Mesenchymal stem cell (in vitro differentiated cells and primary cell): ENCODE data around the gene MFN2.
"Not testable (repeated sequence)": the region's sequence is repeated elsewhere in the genome, so short reads cannot be mapped to it uniquely, and the experiment has no call there.

Experiments used
- DNase-seq: peaks from one replicate; pipeline ENCODE4 v3.0.0-alpha.2; 2013
- H2AFZ ChIP-seq: one replicate; pipeline ENCODE4 v1.6.1; 2013; ENCODE audit warnings: low read depth, mild to moderate bottlenecking, control low read depth, inconsistent platforms, low read length, moderate library complexity
- H2AK5ac ChIP-seq: 2 replicates; pipeline ENCODE4 v1.6.1; 2013; ENCODE audit warnings: low read length, moderate library complexity, mild to moderate bottlenecking, inconsistent platforms; ENCODE audit not compliant: severe bottlenecking
- H2BK120ac ChIP-seq: one replicate; pipeline ENCODE4 v1.6.1; 2013; ENCODE audit warnings: low read depth, mild to moderate bottlenecking, inconsistent platforms, low read length, moderate library complexity
- H2BK12ac ChIP-seq, 2 experiments: one replicate each; pipeline ENCODE4 v1.6.1; 2013; ENCODE audit warnings: inconsistent platforms in 2 of 2, low read length in 2 of 2, mild to moderate bottlenecking in 2 of 2, moderate library complexity in 2 of 2, control low read depth in 1 of 2
- H2BK15ac ChIP-seq: one replicate; pipeline ENCODE4 v1.6.1; 2013; ENCODE audit warnings: mild to moderate bottlenecking, low read depth, inconsistent platforms; ENCODE audit not compliant: poor library complexity, severe bottlenecking
- H2BK5ac ChIP-seq: 2 replicates; pipeline ENCODE4 v1.6.1; 2013; ENCODE audit warnings: low read depth, mild to moderate bottlenecking, low read length, control low read depth, inconsistent platforms; ENCODE audit not compliant: poor library complexity, severe bottlenecking
- H3K14ac ChIP-seq, 2 experiments: one replicate each; pipeline ENCODE4 v1.6.1; 2013; ENCODE audit warnings: inconsistent platforms in 2 of 2, low read length in 2 of 2, control low read depth in 1 of 2, mild to moderate bottlenecking in 1 of 2, moderate library complexity in 1 of 2
- H3K18ac ChIP-seq, 2 experiments: one replicate each; pipeline ENCODE4 v1.6.1; 2013; ENCODE audit warnings: inconsistent platforms in 2 of 2, low read length in 2 of 2, control low read depth in 1 of 2, low read depth in 1 of 2, mild to moderate bottlenecking in 1 of 2
- H3K23ac ChIP-seq, 2 experiments: one replicate each; pipeline ENCODE4 v1.6.1; 2013; ENCODE audit warnings: inconsistent platforms in 2 of 2, low read length in 2 of 2, mild to moderate bottlenecking in 2 of 2, moderate library complexity in 2 of 2, control low read depth in 1 of 2
- H3K27ac ChIP-seq: 2 replicates; pipeline ENCODE4 v1.5.1; 2013; ENCODE audit warnings: mild to moderate bottlenecking, moderate library complexity, low read length, control low read depth, inconsistent platforms; ENCODE audit not compliant: poor library complexity, severe bottlenecking
- H3K27me3 ChIP-seq, 2 experiments: 2 replicates each; pipeline versions ENCODE4 v1.6.1 to v1.7.0; 2013; ENCODE audit warnings: low read length in 2 of 2, mild to moderate bottlenecking in 2 of 2, moderate library complexity in 2 of 2, control low read depth in 1 of 2, inconsistent platforms in 1 of 2; ENCODE audit not compliant: control insufficient read depth in 1 of 2, insufficient read depth in 1 of 2
- H3K36me3 ChIP-seq, 2 experiments: 2 replicates each; pipeline versions ENCODE4 v1.6.1 to v1.7.0; 2013; ENCODE audit warnings: low read length in 2 of 2, control low read depth in 1 of 2, inconsistent platforms in 1 of 2, low read depth in 1 of 2, mild to moderate bottlenecking in 1 of 2; ENCODE audit not compliant: insufficient read depth in 2 of 2, control insufficient read depth in 1 of 2
- H3K4ac ChIP-seq, 2 experiments: one replicate each; pipeline ENCODE4 v1.6.1; 2013; ENCODE audit warnings: inconsistent platforms in 2 of 2, low read length in 2 of 2, mild to moderate bottlenecking in 2 of 2, moderate library complexity in 2 of 2, control low read depth in 1 of 2, low read depth in 1 of 2
- H3K4me1 ChIP-seq: 2 replicates; pipeline ENCODE4 v1.6.1; 2013; ENCODE audit warnings: low read depth, low read length, control low read depth; ENCODE audit not compliant: control insufficient read depth, insufficient read depth
- H3K4me2 ChIP-seq: 2 replicates; pipeline ENCODE4 v1.6.1; 2013; ENCODE audit warnings: low read length, mild to moderate bottlenecking, inconsistent platforms; ENCODE audit not compliant: poor library complexity, severe bottlenecking
- H3K4me3 ChIP-seq, 2 experiments: 2 replicates each; pipeline versions ENCODE4 v1.5.1 to v1.7.0; 2013; ENCODE audit warnings: low read length in 2 of 2, mild to moderate bottlenecking in 2 of 2, control low read depth in 1 of 2, low read depth in 1 of 2; ENCODE audit not compliant: insufficient read depth in 1 of 2
- H3K79me1 ChIP-seq: replicated peaks from 2 replicates; pipeline ENCODE4 v1.6.1; 2013; ENCODE audit warnings: mild to moderate bottlenecking, control low read depth, low read length, inconsistent platforms; ENCODE audit not compliant: poor library complexity, severe bottlenecking
- H3K9ac ChIP-seq: 2 replicates; pipeline ENCODE4 v1.7.0; 2013; ENCODE audit warnings: mild to moderate bottlenecking, low read length, moderate library complexity
- H3K9me3 ChIP-seq: 2 replicates; pipeline ENCODE4 v1.7.0; 2013; ENCODE audit warnings: mild to moderate bottlenecking, low read length; ENCODE audit not compliant: control insufficient read depth
- H4K8ac ChIP-seq: one replicate; pipeline ENCODE4 v1.6.1; 2013; ENCODE audit warnings: inconsistent platforms, mild to moderate bottlenecking, low read length, moderate library complexity
- H4K91ac ChIP-seq: one replicate; pipeline ENCODE4 v1.6.1; 2013; ENCODE audit warnings: mild to moderate bottlenecking, low read length, inconsistent platforms
- WGBS: methylation state at CpG from one replicate; pipeline ENCODE4 v1.1.7; 2013; ENCODE audit warnings: mixed read lengths; 5-methylcytosine and 5-hydroxymethylcytosine counted together

The MFN2 gene

DNA sequence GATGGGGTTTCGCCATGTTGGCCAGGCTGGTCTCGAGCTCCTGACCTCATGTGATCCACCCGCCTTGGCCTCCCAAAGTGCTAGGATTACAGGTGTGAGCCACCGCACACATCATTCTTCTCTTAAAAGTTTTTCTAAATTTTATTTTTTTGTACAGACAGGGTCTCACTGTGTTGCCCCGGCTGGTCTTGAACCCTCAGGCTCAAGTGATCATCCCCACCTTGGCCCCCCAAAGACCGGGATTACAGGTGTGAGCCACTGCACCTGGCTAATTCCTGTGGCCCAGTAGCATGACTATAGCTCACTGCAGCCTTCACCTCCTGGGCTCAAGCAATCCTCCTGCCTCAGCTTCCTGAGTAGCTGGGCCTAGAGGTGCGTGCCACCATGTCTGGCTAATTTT, 40.5 kb upstream of the MFN2 start:
- 99% methylated on average over 7 of the region's 7 CpGs for WGBS

DNA sequence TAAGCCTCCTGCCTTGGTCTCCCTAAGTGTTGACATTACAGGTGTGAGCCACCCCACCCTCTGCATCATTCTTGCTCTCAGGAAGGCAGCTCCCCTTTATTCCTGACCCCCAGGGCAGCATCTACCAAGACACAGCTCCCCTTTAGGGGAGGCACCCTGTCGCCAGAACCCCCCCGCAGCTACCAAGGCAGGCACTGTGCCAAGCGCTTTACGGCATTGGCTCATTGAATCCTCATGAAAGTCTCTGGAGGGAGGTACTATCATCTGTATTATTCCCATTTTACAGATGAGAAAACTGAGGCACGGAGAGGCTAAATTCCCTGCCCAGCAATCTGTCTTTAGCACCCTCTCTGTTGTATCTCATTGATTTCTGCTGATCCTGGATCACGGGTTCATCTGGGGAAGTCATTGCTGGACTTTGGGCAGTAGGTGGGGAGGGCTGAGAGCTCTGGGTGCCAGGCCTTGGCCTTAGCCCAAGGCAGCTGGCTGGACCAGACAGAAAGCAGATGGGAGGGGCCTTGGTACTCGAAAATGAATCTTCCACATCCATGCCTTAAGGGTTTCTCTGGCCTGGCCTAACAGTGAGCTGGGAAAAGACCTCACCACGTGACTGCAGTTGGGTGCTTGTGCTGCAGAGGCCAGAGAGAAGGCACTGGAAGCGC, 39.9 kb upstream of the MFN2 start:
- peaks cover 25% of the 10 kb centered on the region for H3K4me1 ChIP-seq
- H3K23ac ChIP-seq = peak overlapping the region in 1 of 2 experiments; percentile 80
- WGBS = 84% methylated on average over 9 of the region's 9 CpGs

More for the DNA sequence above, 40.5 kb upstream of the MFN2 start:
- not testable (repeated sequence) for H3K4ac ChIP-seq, H3K9ac ChIP-seq, H2BK5ac ChIP-seq, DNase-seq, H2AFZ ChIP-seq, H3K27me3 ChIP-seq, H2BK120ac ChIP-seq, H3K18ac ChIP-seq, H2AK5ac ChIP-seq, H2BK12ac ChIP-seq, H3K4me2 ChIP-seq, H3K4me3 ChIP-seq, H4K91ac ChIP-seq, H3K14ac ChIP-seq, H3K27ac ChIP-seq, H3K9me3 ChIP-seq, H2BK15ac ChIP-seq, H4K8ac ChIP-seq, H3K23ac ChIP-seq
- peaks cover 28% of the 10 kb centered on the region for H3K4me1 ChIP-seq
- peaks cover 11 to 55% of the 10 kb centered on the region in 2 experiments for H3K36me3 ChIP-seq
- peaks cover 51% of the 10 kb centered on the region for H3K79me1 ChIP-seq

DNA sequence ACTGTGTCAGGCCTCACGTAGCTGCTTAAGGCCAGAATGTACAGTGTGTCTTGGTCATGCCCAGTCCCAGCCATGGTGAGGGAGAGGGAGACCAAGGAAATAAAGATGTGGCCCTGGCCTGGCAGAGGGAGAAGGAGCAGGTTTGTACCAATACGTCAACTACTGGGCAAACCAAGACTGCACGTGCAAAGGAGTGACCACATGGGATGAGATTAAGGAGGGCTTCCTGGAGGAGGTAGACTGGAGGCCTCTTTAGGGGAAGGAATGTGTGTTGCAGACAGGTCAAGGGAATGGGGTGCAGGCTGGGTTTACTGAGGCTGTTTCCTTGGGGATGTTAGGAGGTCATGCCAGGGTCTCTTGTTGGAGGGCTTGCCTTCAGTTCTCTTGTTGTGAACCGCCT, 38.0 kb upstream of the MFN2 start:
- Histone ChIP-seq H3K4me1 (peaks cover 20% of the 10 kb centered on the region), H3K27me3 (no peaks in the 10 kb centered on the region), H3K79me1 (peaks cover 37% of the 10 kb centered on the region), H2BK12ac (no peak overlapping the region), H3K4me3 (no peak overlapping the region), H2BK120ac (no peak overlapping the region), H4K91ac (no peak overlapping the region), H3K4me2 (no peak overlapping the region), H2BK5ac (no peak overlapping the region), H3K36me3 (peaks cover 13 to 60% of the 10 kb centered on the region in 2 experiments), H3K4ac (no peak overlapping the region), H3K9me3 (peaks cover 6% of the 10 kb centered on the region), H3K23ac (peak overlapping the region in 1 of 2 experiments; percentile 15), H4K8ac (no peak overlapping the region), H2BK15ac (no peak overlapping the region), H3K9ac (no peak overlapping the region), H3K27ac (no peak overlapping the region), H2AK5ac (no peak overlapping the region), H3K18ac (no peak overlapping the region), H3K14ac (no peak overlapping the region), H2AFZ (no peak overlapping the region)
- WGBS = 95% methylated on average over 4 of the region's 4 CpGs
- no peak for DNase-seq

More for the DNA sequence above, 39.9 kb upstream of the MFN2 start:
- H4K91ac ChIP-seq = no peak overlapping the region
- H3K4ac ChIP-seq = no peak overlapping the region
- H2BK12ac ChIP-seq = peak overlapping the region in 1 of 2 experiments; percentile 3
- no peak overlapping the region for H2AK5ac ChIP-seq
- no peak overlapping the region for H3K27ac ChIP-seq
- H3K9ac ChIP-seq = no peak overlapping the region
- peaks cover 15 to 61% of the 10 kb centered on the region in 2 experiments for H3K36me3 ChIP-seq
- no peak for DNase-seq
- no peak overlapping the region for H2BK120ac ChIP-seq
- H2BK15ac ChIP-seq = no peak overlapping the region
- no peaks in the 10 kb centered on the region for H3K27me3 ChIP-seq
- no peak overlapping the region for H3K4me2 ChIP-seq
- no peak overlapping the region for H3K18ac ChIP-seq
- no peak overlapping the region for H2AFZ ChIP-seq
- H3K79me1 ChIP-seq = peaks cover 47% of the 10 kb centered on the region
- no peak overlapping the region for H2BK5ac ChIP-seq
- no peak overlapping the region for H3K4me3 ChIP-seq
- H4K8ac ChIP-seq = peak overlapping the region; percentile 56
- no peak overlapping the region for H3K14ac ChIP-seq
- H3K9me3 ChIP-seq = no peaks in the 10 kb centered on the region

DNA sequence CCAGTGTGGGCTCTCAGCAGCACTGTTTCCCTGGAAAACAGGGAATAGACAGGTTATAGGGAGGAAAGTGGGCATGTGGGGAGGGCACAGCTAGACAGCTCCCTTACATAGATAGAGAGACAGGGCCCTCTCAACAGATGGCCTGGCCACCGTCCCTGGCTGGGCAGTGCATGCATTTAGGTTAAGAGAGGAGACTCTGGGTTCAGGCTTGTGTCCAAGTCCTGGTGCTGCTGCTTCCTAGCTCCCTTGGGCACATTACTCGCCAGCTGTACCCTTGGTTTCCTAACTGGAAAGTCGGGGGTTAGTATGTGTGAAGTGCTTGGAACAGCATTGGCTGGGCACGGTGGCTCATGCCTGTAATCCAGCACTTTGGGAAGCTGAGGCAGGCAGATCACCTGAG, 36.6 kb upstream of the MFN2 start:
- Histone ChIP-seq H3K79me1 (peaks cover 29% of the 10 kb centered on the region), H3K4ac (no peak overlapping the region), H2BK120ac (no peak overlapping the region), H2BK5ac (no peak overlapping the region), H3K14ac (no peak overlapping the region), H4K91ac (no peak overlapping the region), H3K36me3 (peaks cover 16 to 57% of the 10 kb centered on the region in 2 experiments), H3K27ac (no peak overlapping the region), H3K4me3 (no peak overlapping the region), H2AFZ (no peak overlapping the region), H2AK5ac (no peak overlapping the region), H3K18ac (peak overlapping the region in 1 of 2 experiments; percentile 10), H2BK12ac (no peak overlapping the region), H3K4me2 (no peak overlapping the region), H3K27me3 (no peaks in the 10 kb centered on the region), H3K4me1 (peaks cover 14% of the 10 kb centered on the region), H2BK15ac (no peak overlapping the region), H3K9me3 (peaks cover 6% of the 10 kb centered on the region), H4K8ac (peak overlapping the region; percentile 28), H3K9ac (no peak overlapping the region), H3K23ac (no peak overlapping the region)
- no peak for DNase-seq
- WGBS = 90% methylated on average over 4 of the region's 4 CpGs
